Endothelial cell of umbilical vein (primary cell): ENCODE measurements around the gene ATP5PO. TPM values are rescaled to one million over a fixed set of nuclear protein-coding genes. Genes with fewer than 3 reads are reported as not detected.

ENCODE experiments used
- BruUV-seq: library from RNA; stranded (reverse); fragments of 400-500 nt; replicated peaks from 2 replicates; lab custom pipeline; 2021; lab: Mats Ljungman, UMichigan
- CTCF ChIA-PET: fragments of 300-600, 350-600 bp; sonication (Branson Sonifier 250); formaldehyde crosslinking; loops from one replicate; lab custom pipeline; 2021; ENCODE audit warnings: antibody characterized with exemption, inconsistent platforms; lab: Charles Lee
- POLR2A ChIA-PET: fragments of 300-600, 350-600 bp; sonication (Branson Sonifier 250); formaldehyde crosslinking; loops from one replicate; lab custom pipeline; 2021; ENCODE audit warnings: antibody characterized with exemption, inconsistent platforms; lab: Charles Lee
- DNase-seq: peaks from one replicate; pipeline ENCODE4 v3.0.0-alpha.2; 2011; ENCODE audit warnings: low read depth, low spot score
- FAIRE-seq: peaks from 2 replicates; lab custom pipeline; 2011; peaks lifted over from hg19 to GRCh38; lab: Jason Lieb, UNC
- H2AFZ ChIP-seq: 2 replicates; pipeline ENCODE4 v1.6.0; 2012; ENCODE audit warnings: low read depth, low read length, control low read depth, inconsistent platforms
- H3K27ac ChIP-seq: 2 replicates; pipeline ENCODE4 v1.5.1; 2011; ENCODE audit warnings: low read depth, mild to moderate bottlenecking, control low read depth, low read length, moderate library complexity; ENCODE audit not compliant: insufficient read depth
- H3K27me3 ChIP-seq, 2 experiments: 2 replicates each; pipeline versions ENCODE4 v1.6.0 to v1.6.1; 2011; ENCODE audit warnings: low read length in 2 of 2, mixed read lengths in 1 of 2; ENCODE audit not compliant: control insufficient read depth in 2 of 2, insufficient read depth in 2 of 2
- H3K36me3 ChIP-seq, 2 experiments: 2 replicates in 1 of 2; 3 replicates in 1 of 2; pipeline ENCODE4 v1.5.1; 2011; ENCODE audit warnings: low read length in 2 of 2, mild to moderate bottlenecking in 1 of 2, moderate library complexity in 1 of 2; ENCODE audit not compliant: control insufficient read depth in 2 of 2, insufficient read depth in 2 of 2; ENCODE audit errors: extremely low read depth in 1 of 2
- H3K4me1 ChIP-seq: 3 replicates; pipeline ENCODE4 v1.5.1; 2011; ENCODE audit warnings: mild to moderate bottlenecking, low read length; ENCODE audit not compliant: control insufficient read depth, insufficient read depth; ENCODE audit errors: extremely low read depth
- H3K4me2 ChIP-seq: 2 replicates; pipeline ENCODE4 v1.6.1; 2011; ENCODE audit warnings: low read length, control low read depth, mixed read lengths; ENCODE audit not compliant: insufficient read depth
- H3K4me3 ChIP-seq, 3 experiments: fragments of 200-600 bp in 1 of 3; sonication (generic), shearing (Covaris generic) in 1 of 3; replicated peaks in 1 of 3; 2 replicates each; pipeline ENCODE4 v1.5.1; 2011 to 2016; ENCODE audit warnings: control low read depth in 3 of 3, low read length in 3 of 3, mild to moderate bottlenecking in 2 of 3, inconsistent platforms in 1 of 3, low read depth in 1 of 3, moderate library complexity in 1 of 3; ENCODE audit not compliant: insufficient read depth in 1 of 3
- H3K79me2 ChIP-seq: 2 replicates; pipeline ENCODE4 v1.6.0; 2012; ENCODE audit warnings: low read length, inconsistent platforms; ENCODE audit not compliant: control insufficient read depth, insufficient read depth
- H3K9ac ChIP-seq: replicated peaks from 2 replicates; pipeline ENCODE3; 2011; ENCODE audit warnings: low read length, control low read depth; ENCODE audit not compliant: insufficient read depth; ENCODE audit errors: extremely low read depth
- H3K9me1 ChIP-seq: replicated peaks from 3 replicates; pipeline ENCODE4 v1.6.0; 2011; ENCODE audit warnings: mild to moderate bottlenecking, low read length; ENCODE audit not compliant: control insufficient read depth, insufficient read depth; ENCODE audit errors: extremely low read depth
- H3K9me3 ChIP-seq: replicated peaks from 2 replicates; pipeline ENCODE4 v1.5.1; 2012; ENCODE audit warnings: low read length, inconsistent platforms; ENCODE audit not compliant: control insufficient read depth, insufficient read depth
- H4K20me1 ChIP-seq: replicated peaks from 2 replicates; pipeline ENCODE3; 2011; ENCODE audit warnings: mild to moderate bottlenecking, low read length; ENCODE audit not compliant: control insufficient read depth, insufficient read depth; ENCODE audit errors: extremely low read depth
- CTCF ChIP-seq, 2 donors: IDR thresholded peaks; 1 replicate in 1 of 2; 2 replicates in 1 of 2; pipeline ENCODE4 v1.5.1; 2011; ENCODE audit warnings: low read length in 2 of 2, mild to moderate bottlenecking in 2 of 2, moderate library complexity in 2 of 2, control low read depth in 1 of 2, inconsistent platforms in 1 of 2, low read depth in 1 of 2; ENCODE audit not compliant: insufficient read depth in 1 of 2; ENCODE audit errors: extremely low read depth in 1 of 2
- EZH2 ChIP-seq: IDR thresholded peaks from 2 replicates; pipeline ENCODE4 v1.6.1; 2012; ENCODE audit warnings: borderline replicate concordance, low read depth, mild to moderate bottlenecking, moderate library complexity, low read length, inconsistent platforms; ENCODE audit not compliant: severe bottlenecking
- FOS ChIP-seq: IDR thresholded peaks from 2 replicates; pipeline ENCODE4 v1.6.1; 2011; ENCODE audit warnings: mild to moderate bottlenecking, low read length, moderate library complexity, borderline replicate concordance; ENCODE audit not compliant: insufficient read depth
- GATA2 ChIP-seq: IDR thresholded peaks from 2 replicates; pipeline ENCODE4 v1.7.0; 2011; ENCODE audit warnings: low read depth, mild to moderate bottlenecking, moderate library complexity, mixed read lengths, low read length; ENCODE audit not compliant: insufficient read length, insufficient read depth
- JUN ChIP-seq: IDR thresholded peaks from 2 replicates; pipeline ENCODE4 v1.6.1; 2011; ENCODE audit warnings: borderline replicate concordance, low read depth; ENCODE audit not compliant: insufficient read length, insufficient read depth
- MYC ChIP-seq: IDR thresholded peaks from one replicate; pipeline ENCODE4 v1.6.1; 2011; ENCODE audit warnings: mild to moderate bottlenecking, low read depth, low read length
- POLR2A ChIP-seq: IDR thresholded peaks from 2 replicates; pipeline ENCODE4 v1.6.1; 2012; ENCODE audit warnings: low read depth, mild to moderate bottlenecking, control low read depth, low read length
- POLR2AphosphoS5 ChIP-seq: IDR thresholded peaks from 2 replicates; pipeline ENCODE4 v1.6.1; 2012; ENCODE audit warnings: low read depth, mild to moderate bottlenecking, control low read depth, low read length, moderate library complexity; ENCODE audit not compliant: insufficient read depth
- dilution Hi-C: fragments of 300-500 bp; cut with MboI; formaldehyde crosslinking; loops from one replicate; pipeline ENCODE4 v1.15.0; 2019; ENCODE audit warnings: low sequenced_read_pairs; ENCODE audit not compliant: extremely low pct_ligation_motif_present
- intact Hi-C: fragments of 100-400 bp; cut with micrococcal nuclease; formaldehyde crosslinking; loops from one replicate; pipeline ENCODE4 v1.10.0; 2022
- polyA plus RNA-seq, 4 experiments: library from polyadenylated mRNA; depleted of rRNA in 3 of 4; stranded (reverse) in 3 of 4; unstranded in 1 of 4; fragments of >200 nt; gene quantifications; 2 replicates each; pipeline versions ENCODE4 v1.2.1 to v1.2.3, GENCODE V29; 2011 to 2012; ENCODE audit warnings: missing spikeins in 1 of 4
- total RNA-seq: library from RNA; stranded (reverse); gene quantifications from 2 replicates; pipeline ENCODE4 v1.2.3, GENCODE V29; 2021
- TF ChIP-seq, protein P1 (sequence below): IDR thresholded peaks from 2 replicates; pipeline ENCODE4 v1.6.1; 2011; ENCODE audit not compliant: insufficient read depth, insufficient read length

ATP5PO gene
- total and polyA plus RNA-seq, 2 donors (not counting 3 experiments of a cell fraction or from before 2014, with no cell fraction given) = 187 to 207 TPM

DNA sequence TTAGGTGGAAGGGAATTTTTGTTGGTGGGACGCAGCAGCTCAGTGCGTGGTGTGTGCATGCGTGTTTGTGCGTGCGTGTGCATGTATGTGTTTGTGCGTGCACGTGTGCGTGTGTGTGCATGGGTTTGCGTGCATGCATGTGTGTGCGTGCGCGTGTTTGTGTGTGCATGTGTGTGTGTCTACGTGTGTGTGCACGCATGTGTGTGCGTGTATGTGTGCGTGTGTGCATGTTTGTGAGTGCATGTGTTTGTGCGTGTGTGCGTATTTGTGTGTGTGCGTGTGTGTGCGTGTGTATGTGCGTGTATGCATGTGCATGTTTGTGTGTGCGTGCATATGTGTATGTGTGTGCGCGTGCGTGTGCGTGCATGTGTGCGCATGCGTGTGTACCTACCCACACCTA lies 20.2 kb downstream of the ATP5PO start:
- FAIRE-seq = no peak

More for the DNA sequence above, 20.2 kb downstream of the ATP5PO start:
- intact Hi-C loops (loop anchor here (2.0 to 5.0 kb wide), 3 partner anchors 289 to 353 kb away; partner anchors contain the start of genes DONSON, GART and SON), dilution Hi-C loops (no loop called here)
- no peak overlapping the region for H3K4me2 ChIP-seq
- no peaks in the 10 kb centered on the region for H4K20me1 ChIP-seq
- H3K9me1 ChIP-seq = no peaks in the 10 kb centered on the region
- H3K36me3 ChIP-seq = no peaks in the 10 kb centered on the region
- H3K9ac ChIP-seq = no peak overlapping the region
- no peak overlapping the region for H3K27ac ChIP-seq
- CTCF ChIA-PET = interaction anchor here (0.7 to 4.7 kb wide), 21 partner anchors 9 to 350 kb away, joined by 3 to 33 read pairs (median 4); partner anchors contain the start of gene DONSON
- H3K9me3 ChIP-seq = no peaks in the 10 kb centered on the region
- no TSS peak for BruUV-seq
- no peak overlapping the region for H2AFZ ChIP-seq
- H3K4me1 ChIP-seq = peaks cover 30% of the 10 kb centered on the region
- POLR2A ChIA-PET = no interaction called here
- no peaks in the 10 kb centered on the region for H3K27me3 ChIP-seq
- DNase-seq = no peak
- H3K79me2 ChIP-seq = no peaks in the 10 kb centered on the region
- H3K4me3 ChIP-seq = no peak overlapping the region
- no peak for TF ChIP-seq FOS
- no peak for TF ChIP-seq GATA2
- TF ChIP-seq MYC = no peak
- TF ChIP-seq CTCF (IDR thresholded peaks at IDR 0.05; ENCODE audit: extremely low read depth in 1 of 2, insufficient read depth in 1 of 2, low read depth in 1 of 2, low read length in 2 of 2) = no peak
- TF ChIP-seq, protein P1, sequence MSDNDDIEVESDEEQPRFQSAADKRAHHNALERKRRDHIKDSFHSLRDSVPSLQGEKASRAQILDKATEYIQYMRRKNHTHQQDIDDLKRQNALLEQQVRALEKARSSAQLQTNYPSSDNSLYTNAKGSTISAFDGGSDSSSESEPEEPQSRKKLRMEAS = no peak
- TF ChIP-seq POLR2AphosphoS5 = no peak
- no peak for TF ChIP-seq EZH2
- no peak for TF ChIP-seq POLR2A
- no peak for TF ChIP-seq JUN
